ENCODE measurements around the gene WNT16. TPM values are rescaled to one million over a fixed set of nuclear protein-coding genes. Genes with fewer than 3 reads are reported as not detected.

Gene WNT16
- total RNA-seq, 1 donor = under 0.01 TPM

GRCh38 chr7:121343302-121343701, 14.5 kb downstream of the WNT16 start:
- no peak for TF ChIP-seq CTCF (IDR thresholded peaks at IDR 0.05; ENCODE audit: insufficient read depth, low read depth, low read length)
- no peak overlapping the region for H3K4me3 ChIP-seq (ENCODE audit: low read depth, low read length)
- DNase-seq (ENCODE audit: low read depth) = peak; percentile 38

- H3K4me3 ChIP-seq (ENCODE audit: low read depth, low read length) = no peak overlapping the region
- TF ChIP-seq CTCF (IDR thresholded peaks at IDR 0.05; ENCODE audit: insufficient read depth, low read depth, low read length) = no peak
- peak; percentile 48 for DNase-seq (ENCODE audit: low read depth)
Observed at GRCh38 chr7:121344093-121344492, 15.3 kb downstream of the WNT16 start.

- no peak overlapping the region for H3K4me3 ChIP-seq (ENCODE audit: low read depth, low read length)
- no peak for TF ChIP-seq CTCF (IDR thresholded peaks at IDR 0.05; ENCODE audit: insufficient read depth, low read depth, low read length)
- DNase-seq (ENCODE audit: low read depth) = no peak
Observed at GRCh38 chr7:121344497-121344896, 15.7 kb downstream of the WNT16 start.

GRCh38 chr7:121351682-121352081, 22.9 kb downstream of the WNT16 start:
- DNase-seq (ENCODE audit: low read depth) = no peak
- peak; percentile 8 for TF ChIP-seq CTCF (IDR thresholded peaks at IDR 0.05; ENCODE audit: insufficient read depth, low read depth, low read length)
- H3K4me3 ChIP-seq (ENCODE audit: low read depth, low read length) = no peak overlapping the region

- TF ChIP-seq CTCF (IDR thresholded peaks at IDR 0.05; ENCODE audit: insufficient read depth, low read depth, low read length) = no peak
- no peak overlapping the region for H3K4me3 ChIP-seq (ENCODE audit: low read depth, low read length)
- no peak for DNase-seq (ENCODE audit: low read depth)
Observed at GRCh38 chr7:121352323-121352722, 23.5 kb downstream of the WNT16 start.

- no peak overlapping the region for H3K4me3 ChIP-seq (ENCODE audit: low read depth, low read length)
- no peak for DNase-seq (ENCODE audit: low read depth)
- TF ChIP-seq CTCF (IDR thresholded peaks at IDR 0.05; ENCODE audit: insufficient read depth, low read depth, low read length) = no peak
Observed at GRCh38 chr7:121355574-121355973, 26.8 kb downstream of the WNT16 start.

- no peak overlapping the region for H3K4me3 ChIP-seq (ENCODE audit: low read depth, low read length)
- no peak for TF ChIP-seq CTCF (IDR thresholded peaks at IDR 0.05; ENCODE audit: insufficient read depth, low read depth, low read length)
- no peak for DNase-seq (ENCODE audit: low read depth)
Observed at GRCh38 chr7:121360564-121360963, 31.8 kb downstream of the WNT16 start.

Measured in fibroblast of villous mesenchyme (primary cell).